Measurements from ENCODE around the gene RAPGEFL1. TPM values are rescaled to one million over a fixed set of nuclear protein-coding genes. Genes with fewer than 3 reads are reported as not detected.

Gene RAPGEFL1
- total and polyA plus RNA-seq, 10 of the 15 experiments (the other 5 are each of a cell fraction or from before 2014, with no cell fraction given) = 0.13 to 3.2 (median 1.5) TPM

GRCh38 chr17:40218740-40219593 lies 41.7 kb downstream of the RAPGEFL1 start, which contains the start of gene WIPF2:
WIPF2 (plus strand) TSS chr17:40219304; CDS start chr17:40256460, 37,156 bp downstream.
- peak within 1 kb of the TSS; percentile 99 for H3K4me3 ChIP-seq
- H3K9ac ChIP-seq (ENCODE audit: control insufficient read depth, insufficient read depth, low read length) = peak within 1 kb of the TSS; percentile 63
- H3K9me3 ChIP-seq (replicated peaks; ENCODE audit: control insufficient read depth, insufficient read depth, low read length) = no peaks in the 10 kb centered on the region
- intact Hi-C loops (cut with micrococcal nuclease; ENCODE audit: unreplicated experiment) (loop anchor here (5.0 kb wide), 1 partner anchor 73 kb away; no protein-coding TSS in a partner anchor), in situ Hi-C loops (cut with MboI) (no loop called here)
- under 1% methylated on average over 53 of the region's 59 CpGs for WGBS (ENCODE audit: insufficient coverage, insufficient replicate concordance, low lambda C conversion rate, missing lambda C conversion rate)
- H3K4me2 ChIP-seq (ENCODE audit: control insufficient read depth, insufficient read depth) = peak within 1 kb of the TSS; percentile 72
- ChIA-PET RAD21 (ENCODE audit: unreplicated experiment) (interaction anchor here (0.9 to 2.2 kb wide), 11 partner anchors 17 to 239 kb away, joined by 3 to 12 read pairs (median 5); partner anchors contain the start of genes CDC6, PSMD3 and RARA), SMC1A (ENCODE audit: uncharacterized antibody, unreplicated experiment) (interaction anchor here (0.8 to 2.5 kb wide), 21 partner anchors 10 to 144 kb away, joined by 3 to 22 read pairs (median 4); partner anchors contain the start of genes CASC3 and CDC6), CTCF (interaction anchor here (0.6 to 3.5 kb wide), 25 partner anchors 11 to 208 kb away, joined by 3 to 27 read pairs (median 3); partner anchors contain the start of genes CDC6, MED24, RARA and TOP2A), POLR2A (interaction anchor here (0.5 to 2.1 kb wide), 17 partner anchors 10 to 1644 kb away, joined by 3 to 11 read pairs (median 4); partner anchors contain the start of gene CDC6)
- no peaks in the 10 kb centered on the region for H3K36me3 ChIP-seq (ENCODE audit: control insufficient read depth in 2 of 2, insufficient read depth in 2 of 2, low read length in 1 of 2)
- no peaks in the 10 kb centered on the region for H4K20me1 ChIP-seq (ENCODE audit: control insufficient read depth, insufficient read depth)
- TSS peak; percentile 79 for BruUV-seq (replicated peaks)
- ATAC-seq = peak; percentile 96
- peaks cover 22% of the 10 kb centered on the region for H3K79me2 ChIP-seq (ENCODE audit: control insufficient read depth, insufficient read depth, low read length)
- no peaks in the 10 kb centered on the region for H3K27me3 ChIP-seq (replicated peaks in 1 of 2; ENCODE audit: control insufficient read depth in 2 of 2, insufficient read depth in 2 of 2, low read length in 1 of 2)
- DNase-seq (ENCODE audit: low read depth, low spot score) = peak; percentile 87
- peaks cover 4% of the 10 kb centered on the region; the same call in 1 of the 2 replicates for H3K4me1 ChIP-seq (ENCODE audit: control insufficient read depth, insufficient read depth, low read length)
- peak within 1 kb of the TSS; percentile 73 for H3K27ac ChIP-seq (ENCODE audit: control insufficient read depth, insufficient read depth)
- FAIRE-seq = peak; percentile 57
- peak within 1 kb of the TSS; percentile 98 for H2AFZ ChIP-seq (ENCODE audit: control insufficient read depth, low read depth, low read length)
- no peak for TF ChIP-seq ZBTB33 (IDR thresholded peaks at IDR 0.05)
- TF ChIP-seq KDM1A (IDR thresholded peaks at IDR 0.05; ENCODE audit: borderline replicate concordance) = no peak
- TF ChIP-seq CHD2 (IDR thresholded peaks at IDR 0.05; ENCODE audit: borderline replicate concordance, low read depth, low read length) = no peak
- no peak for TF ChIP-seq TARDBP (IDR thresholded peaks at IDR 0.05; ENCODE audit: borderline replicate concordance)
- peak; percentile 86 for TF ChIP-seq NR2F1 (conservative IDR thresholded peaks at IDR 0.05)
- no peak for TF ChIP-seq NFYA (IDR thresholded peaks at IDR 0.05; ENCODE audit: borderline replicate concordance, low read depth, low read length)
- no peak for TF ChIP-seq ESRRA (IDR thresholded peaks at IDR 0.05; ENCODE audit: low read length)
- peak; percentile 32 for TF ChIP-seq GATAD2B (conservative IDR thresholded peaks at IDR 0.05; ENCODE audit: low read depth)
- TF ChIP-seq CBFB (IDR thresholded peaks at IDR 0.05; ENCODE audit: low read depth) = no peak
- no peak for TF ChIP-seq MLLT1 (IDR thresholded peaks at IDR 0.05)
- TF ChIP-seq RFX5 (IDR thresholded peaks at IDR 0.05; ENCODE audit: low read depth, low read length) = peak; percentile 94
- no peak for TF ChIP-seq MTA2 (IDR thresholded peaks at IDR 0.05; ENCODE audit: low read depth)
- TF ChIP-seq JUNB (IDR thresholded peaks at IDR 0.05) = no peak
- TF ChIP-seq CUX1 (IDR thresholded peaks at IDR 0.05; ENCODE audit: insufficient replicate concordance, low read depth, low read length) = no peak
